Measurements from ENCODE around the gene DALRD3. TPM values are rescaled to one million over a fixed set of nuclear protein-coding genes. Genes with fewer than 3 reads are reported as not detected.

DALRD3 gene
- total RNA-seq, 2 donors from 2014 or later, result 67.6 to 72.6 TPM

- H3K4me1 ChIP-seq, result no peaks in the 10 kb centered on the region
- peaks cover 24 to 51% of the 10 kb centered on the region in 2 donors for H3K36me3 ChIP-seq (replicated peaks in 1 of 2; ENCODE audit: insufficient read depth in 1 of 2, low read depth in 2 of 2)
- no peaks in the 10 kb centered on the region for H3K27me3 ChIP-seq
- H3K4me3 ChIP-seq, result no peak overlapping the region
- no peak for ATAC-seq
- no peak for DNase-seq
- intact Hi-C loops (cut with DNase I), result no loop called here
- no peak for TF ChIP-seq POLR2A (IDR thresholded peaks at IDR 0.05)
- TF ChIP-seq, protein P1, sequence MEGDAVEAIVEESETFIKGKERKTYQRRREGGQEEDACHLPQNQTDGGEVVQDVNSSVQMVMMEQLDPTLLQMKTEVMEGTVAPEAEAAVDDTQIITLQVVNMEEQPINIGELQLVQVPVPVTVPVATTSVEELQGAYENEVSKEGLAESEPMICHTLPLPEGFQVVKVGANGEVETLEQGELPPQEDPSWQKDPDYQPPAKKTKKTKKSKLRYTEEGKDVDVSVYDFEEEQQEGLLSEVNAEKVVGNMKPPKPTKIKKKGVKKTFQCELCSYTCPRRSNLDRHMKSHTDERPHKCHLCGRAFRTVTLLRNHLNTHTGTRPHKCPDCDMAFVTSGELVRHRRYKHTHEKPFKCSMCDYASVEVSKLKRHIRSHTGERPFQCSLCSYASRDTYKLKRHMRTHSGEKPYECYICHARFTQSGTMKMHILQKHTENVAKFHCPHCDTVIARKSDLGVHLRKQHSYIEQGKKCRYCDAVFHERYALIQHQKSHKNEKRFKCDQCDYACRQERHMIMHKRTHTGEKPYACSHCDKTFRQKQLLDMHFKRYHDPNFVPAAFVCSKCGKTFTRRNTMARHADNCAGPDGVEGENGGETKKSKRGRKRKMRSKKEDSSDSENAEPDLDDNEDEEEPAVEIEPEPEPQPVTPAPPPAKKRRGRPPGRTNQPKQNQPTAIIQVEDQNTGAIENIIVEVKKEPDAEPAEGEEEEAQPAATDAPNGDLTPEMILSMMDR (IDR thresholded peaks at IDR 0.05), result no peak
- 85 to 98% methylated on average over 3 of the region's 3 CpGs for WGBS, 2 donors
- no peak overlapping the region for H3K27ac ChIP-seq
- H3K9me3 ChIP-seq, result no peaks in the 10 kb centered on the region
These were observed 38.9 kb downstream of the DALRD3 start for GRCh38 chr3:48979451-48979850.

- DNase-seq (no peak), ATAC-seq (no peak)
- H3K36me3 ChIP-seq (replicated peaks in 1 of 2; ENCODE audit: insufficient read depth in 1 of 2, low read depth in 2 of 2), result peaks cover 28 to 60% of the 10 kb centered on the region in 2 donors
- no peaks in the 10 kb centered on the region for H3K27me3 ChIP-seq
- TF ChIP-seq, protein P1 (IDR thresholded peaks at IDR 0.05), result no peak
- no peak for TF ChIP-seq POLR2A (IDR thresholded peaks at IDR 0.05)
- no peak overlapping the region for H3K4me3 ChIP-seq
- 86 to 87% methylated on average over 9 to 10 of the region's 10 CpGs for WGBS, 2 donors
- H3K9me3 ChIP-seq, result no peaks in the 10 kb centered on the region
- H3K4me1 ChIP-seq, result no peaks in the 10 kb centered on the region
- intact Hi-C loops (cut with DNase I), result no loop called here
- H3K27ac ChIP-seq, result no peak overlapping the region
These were observed 44.1 kb downstream of the DALRD3 start for GRCh38 chr3:48974076-48974864.

- DNase-seq (no peak), ATAC-seq (no peak)
- intact Hi-C loops (cut with DNase I), result no loop called here
- Histone ChIP-seq H3K36me3 (replicated peaks in 1 of 2; ENCODE audit: insufficient read depth in 1 of 2, low read depth in 2 of 2) (peaks cover 24 to 57% of the 10 kb centered on the region in 2 donors), H3K27me3 (no peaks in the 10 kb centered on the region), H3K4me1 (no peaks in the 10 kb centered on the region), H3K9me3 (no peaks in the 10 kb centered on the region), H3K4me3 (no peak overlapping the region), H3K27ac (no peak overlapping the region)
- TF ChIP-seq, protein P1 (IDR thresholded peaks at IDR 0.05), result no peak
- no peak for TF ChIP-seq POLR2A (IDR thresholded peaks at IDR 0.05)
- WGBS, 2 donors, result 92 to 94% methylated on average over 5 to 6 of the region's 6 CpGs
These were observed 47.8 kb downstream of the DALRD3 start for GRCh38 chr3:48970586-48970985.

DNA sequence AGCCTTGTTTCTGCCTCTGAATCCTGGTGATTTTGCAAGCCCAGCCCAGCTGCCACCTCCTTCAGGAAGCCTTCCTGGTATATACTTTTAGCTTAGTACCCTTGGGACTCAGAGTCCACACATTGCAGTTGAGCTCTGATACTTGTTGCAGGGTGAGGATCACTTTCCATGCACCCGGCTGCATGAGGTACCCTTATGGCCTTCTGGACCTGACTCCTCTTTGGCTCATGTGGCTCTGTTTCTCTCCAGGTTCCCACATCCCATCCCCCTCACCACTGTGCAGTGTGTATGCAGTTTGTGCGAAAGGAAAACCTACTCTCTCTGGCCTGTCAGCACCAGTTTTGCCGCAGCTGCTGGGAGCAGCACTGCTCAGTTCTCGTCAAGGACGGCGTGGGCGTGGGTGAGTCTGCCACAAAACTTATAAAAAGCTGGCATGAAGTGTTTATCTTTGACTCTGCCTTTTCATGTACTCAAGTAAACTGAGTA, 51.5 kb downstream of the DALRD3 start:
- H3K9me3 ChIP-seq, result no peaks in the 10 kb centered on the region
- no peaks in the 10 kb centered on the region for H3K27me3 ChIP-seq
- no peak overlapping the region for H3K4me3 ChIP-seq
- no peaks in the 10 kb centered on the region for H3K4me1 ChIP-seq
- intact Hi-C loops (cut with DNase I), result no loop called here
- H3K36me3 ChIP-seq (replicated peaks in 1 of 2; ENCODE audit: insufficient read depth in 1 of 2, low read depth in 2 of 2), result peaks cover 10 to 40% of the 10 kb centered on the region in 2 donors
- TF ChIP-seq POLR2A (IDR thresholded peaks at IDR 0.05), result no peak
- TF ChIP-seq, protein P1 (IDR thresholded peaks at IDR 0.05), result no peak
- ATAC-seq, result no peak
- 90% methylated on average over 6 to 7 of the region's 7 CpGs for WGBS, 2 donors
- no peak overlapping the region for H3K27ac ChIP-seq
- no peak for DNase-seq

- no peak overlapping the region for H3K4me3 ChIP-seq
- no peaks in the 10 kb centered on the region for H3K9me3 ChIP-seq
- H3K4me1 ChIP-seq, result no peaks in the 10 kb centered on the region
- DNase-seq, result no peak
- WGBS, 2 donors, result 84 to 89% methylated on average over 3 of the region's 3 CpGs
- TF ChIP-seq, protein P1 (IDR thresholded peaks at IDR 0.05), result no peak
- TF ChIP-seq POLR2A (IDR thresholded peaks at IDR 0.05), result no peak
- no peak for ATAC-seq
- H3K36me3 ChIP-seq (replicated peaks in 1 of 2; ENCODE audit: insufficient read depth in 1 of 2, low read depth in 2 of 2), result peaks cover 10 to 36% of the 10 kb centered on the region in 2 donors
- H3K27ac ChIP-seq, result no peak overlapping the region
- intact Hi-C loops (cut with DNase I), result no loop called here
- H3K27me3 ChIP-seq, result no peaks in the 10 kb centered on the region
These were observed 52.0 kb downstream of the DALRD3 start for GRCh38 chr3:48966367-48966766.

All from body of pancreas (tissue), 4 donors.